Frontal cortex (tissue), 4 donors: ENCODE measurements around the gene EXOC7. TPM values are rescaled to one million over a fixed set of nuclear protein-coding genes. Genes with fewer than 3 reads are reported as not detected.
A peak's percentile ranks its signal among the peaks of the same experiment; 100 is the strongest.

Experiments used
- DNase-seq, 2 donors: peaks; one replicate each; pipeline ENCODE4 v3.0.0; 2012; ENCODE audit warnings: low spot score in 2 of 2
- FAIRE-seq: peaks from 2 replicates; lab custom pipeline; 2012; peaks lifted over from hg19 to GRCh38; lab: Jason Lieb, UNC
- total RNA-seq: library from RNA; depleted of rRNA; stranded (reverse); fragments of >200 nt; gene quantifications from one replicate; pipeline ENCODE4 v1.2.3, GENCODE V29; 2014
- donor health status: control.
- donor health status: control.
- donor health status: control.

The EXOC7 gene
- total RNA-seq, 1 donor from 2014 or later: 112 TPM

DNA sequence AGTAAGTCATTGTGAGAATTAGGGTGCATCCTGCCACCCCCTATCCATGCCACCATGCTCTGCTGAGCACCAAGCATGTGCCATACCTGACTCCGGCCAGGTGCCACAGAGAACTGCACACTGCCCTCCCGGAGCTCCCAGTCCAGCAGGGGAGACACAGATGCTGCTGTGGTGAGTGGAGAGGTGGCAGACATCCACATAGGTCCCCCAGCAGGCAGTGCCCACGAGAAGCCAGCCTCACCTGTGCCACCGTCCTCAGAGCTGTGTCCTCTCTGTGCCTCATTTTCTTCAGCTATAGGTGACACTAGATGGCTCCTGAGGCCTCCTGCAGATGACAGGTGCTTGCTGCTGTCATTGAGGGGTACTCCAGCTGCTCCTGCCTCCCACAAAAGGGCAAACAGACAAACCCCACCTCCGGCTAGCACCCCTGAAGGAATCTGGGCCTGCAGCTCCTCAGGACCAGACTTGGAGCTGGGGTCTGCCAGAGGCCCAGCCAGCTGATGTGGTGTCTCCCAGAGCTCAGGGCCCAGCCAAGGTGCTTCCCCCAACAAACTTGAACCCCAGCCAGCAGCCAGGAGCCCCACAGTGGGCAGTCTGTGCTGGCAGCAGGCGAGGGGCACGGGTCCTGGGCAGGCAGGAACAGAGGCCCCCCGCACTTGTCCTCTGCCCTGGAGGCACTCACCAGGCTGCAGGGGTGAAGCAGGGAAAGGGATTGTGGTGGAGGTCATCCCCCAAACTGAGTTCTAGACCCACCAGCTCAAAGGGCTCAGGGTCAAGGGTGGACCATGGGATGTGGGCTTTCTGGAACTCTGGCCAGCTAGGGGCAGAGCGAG lies 20.4 kb upstream of the EXOC7 start:
- DNase-seq (no peak), FAIRE-seq (no peak)

DNA sequence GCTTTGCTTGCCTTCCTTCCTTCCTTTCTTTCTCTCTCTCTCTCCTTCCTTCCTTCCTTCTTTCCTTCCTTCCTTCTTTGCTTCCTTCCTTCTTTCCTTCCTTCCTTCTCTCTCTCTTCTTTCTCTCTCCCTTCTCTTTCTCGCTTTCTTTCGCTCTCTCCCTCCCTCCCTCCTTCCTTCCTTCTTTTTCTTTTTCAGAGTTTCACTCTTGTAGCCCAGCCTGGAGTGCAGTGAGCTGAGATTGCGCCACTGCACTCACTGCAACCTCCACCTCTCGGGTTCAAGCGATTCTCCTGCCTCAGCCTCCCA lies 19.6 kb upstream of the EXOC7 start:
- no peak for FAIRE-seq

DNA sequence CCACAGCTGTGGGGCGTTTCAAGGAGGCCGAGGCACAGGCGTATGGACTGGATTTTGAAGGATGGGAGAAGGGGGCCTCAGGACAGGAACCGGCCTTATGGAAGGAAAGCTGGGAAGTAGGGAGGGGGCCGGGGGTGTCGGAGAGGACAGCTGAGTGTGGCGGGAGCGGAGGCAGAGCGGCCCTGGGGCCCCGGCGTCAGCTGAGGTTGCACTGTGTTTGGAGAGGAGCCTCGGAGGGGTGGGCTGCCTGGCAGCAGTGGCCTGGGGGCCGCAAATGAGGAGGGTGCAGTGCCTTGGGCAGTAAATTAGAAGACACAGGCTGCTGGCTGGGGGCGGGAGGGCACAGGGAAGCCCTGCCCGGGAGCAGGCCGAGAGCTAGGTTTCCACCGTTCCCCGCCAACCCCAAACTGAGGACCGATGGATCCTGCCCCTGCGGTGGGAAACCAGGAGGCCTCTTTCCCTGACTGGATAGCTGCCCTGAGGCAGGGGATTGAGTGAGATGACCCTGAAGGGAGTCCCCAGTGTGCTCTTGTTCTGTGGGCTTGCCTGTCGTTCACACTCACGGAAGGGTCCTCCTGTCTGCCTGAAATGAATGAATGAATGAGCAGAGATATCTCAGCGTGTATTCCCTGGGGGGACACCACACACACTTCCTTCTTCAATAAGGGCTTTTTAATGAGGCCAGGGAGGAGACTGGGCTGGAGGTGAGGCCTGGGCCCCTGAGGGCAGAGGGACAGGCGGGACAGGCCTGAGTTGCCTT lies 19.0 kb upstream of the EXOC7 start:
- FAIRE-seq: no peak

More for the DNA sequence above, 19.6 kb upstream of the EXOC7 start:
- no peak for DNase-seq

DNA sequence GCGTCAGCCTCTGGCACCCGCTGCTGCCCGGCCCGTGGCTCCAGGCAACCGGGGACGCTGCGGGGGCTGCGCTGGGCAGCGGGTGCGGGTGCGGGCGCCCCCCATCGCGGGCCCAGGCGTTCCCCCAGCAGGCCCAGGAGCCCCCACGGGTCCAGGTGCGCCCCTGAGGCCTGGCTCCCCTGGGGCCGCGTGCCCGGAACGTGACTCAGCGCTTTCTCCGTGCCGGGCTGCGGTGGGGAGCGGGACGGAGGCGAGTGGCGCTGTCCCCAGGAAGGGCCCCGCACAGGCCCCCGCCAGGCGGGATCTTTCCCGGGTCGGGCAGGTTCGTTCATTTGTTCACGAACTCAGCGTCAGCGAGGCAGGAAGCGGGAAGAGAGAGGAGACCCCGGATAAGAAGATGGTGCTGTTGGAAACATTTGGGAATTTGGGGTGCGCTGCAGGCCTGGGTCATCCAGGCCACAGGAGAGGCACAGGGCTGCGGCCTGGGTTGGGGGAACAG lies 18.4 kb upstream of the EXOC7 start:
- DNase-seq: peak; percentile 66 to 74
- FAIRE-seq: no peak

More for the DNA sequence above, 19.0 kb upstream of the EXOC7 start:
- peak; percentile 11 to 33 for DNase-seq

DNA sequence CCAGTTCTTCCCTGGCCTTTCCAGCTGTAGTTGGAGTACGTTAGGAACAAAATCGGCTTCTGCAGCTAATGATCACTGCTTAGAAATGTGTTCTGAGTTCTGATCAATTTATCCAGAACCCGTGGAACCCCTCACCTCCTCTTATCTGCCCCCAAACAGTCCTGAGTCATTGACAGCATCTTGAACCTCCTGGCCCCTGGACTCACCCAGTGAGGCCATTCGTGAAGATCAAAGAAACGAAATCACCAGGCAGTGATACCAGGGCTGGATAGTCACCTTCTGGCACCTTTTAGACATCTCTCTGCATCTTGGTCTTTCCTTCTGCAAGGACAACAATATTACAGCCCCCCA lies 17.0 kb upstream of the EXOC7 start:
- DNase-seq (no peak), FAIRE-seq (no peak)

DNA sequence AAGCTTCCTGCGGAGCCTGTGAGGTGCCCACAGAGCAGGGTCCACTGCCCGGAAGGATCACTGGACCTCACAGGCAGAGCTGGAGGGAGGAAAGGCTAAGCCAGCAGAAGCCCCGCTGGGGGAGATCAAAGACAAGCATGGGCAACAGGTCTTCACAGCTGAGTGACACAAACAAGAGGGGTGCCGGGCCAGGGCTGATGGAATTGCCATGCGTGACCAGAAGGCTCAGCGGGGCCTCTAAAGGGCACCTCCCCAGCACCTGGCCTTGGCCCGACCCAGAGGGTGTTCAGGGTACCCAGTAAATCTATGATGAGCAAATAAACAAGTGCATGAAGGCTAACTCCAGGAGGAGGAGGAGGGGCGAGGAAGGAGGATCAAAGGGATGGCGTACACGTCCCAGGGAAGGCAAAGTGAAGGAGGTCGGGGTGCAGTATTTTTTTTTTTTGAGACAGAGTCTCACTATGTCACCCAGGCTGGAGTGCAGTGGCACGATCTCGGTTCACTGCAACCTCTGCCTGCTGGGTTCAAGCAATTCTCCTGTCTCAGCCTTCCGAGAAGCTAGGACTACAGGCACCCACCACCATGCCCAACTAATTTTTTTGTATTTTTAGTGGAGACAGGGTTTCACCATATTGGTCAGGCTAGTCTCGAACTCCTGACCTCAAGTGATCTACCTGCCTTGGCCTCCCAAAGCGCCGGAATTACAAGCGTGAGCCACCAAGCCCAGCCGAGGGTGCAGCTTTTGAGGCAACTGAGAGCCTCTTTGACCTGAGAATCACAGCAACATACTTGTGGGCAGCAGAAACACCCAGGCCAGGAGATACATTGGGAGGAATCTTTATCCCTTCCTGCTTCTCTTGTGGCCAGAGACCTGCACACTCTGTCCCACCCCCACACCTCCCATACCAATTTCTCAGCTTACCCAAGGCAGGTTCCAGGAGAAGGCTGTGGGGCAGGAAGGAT lies 16.1 kb upstream of the EXOC7 start:
- FAIRE-seq (no peak), DNase-seq (no peak)

DNA sequence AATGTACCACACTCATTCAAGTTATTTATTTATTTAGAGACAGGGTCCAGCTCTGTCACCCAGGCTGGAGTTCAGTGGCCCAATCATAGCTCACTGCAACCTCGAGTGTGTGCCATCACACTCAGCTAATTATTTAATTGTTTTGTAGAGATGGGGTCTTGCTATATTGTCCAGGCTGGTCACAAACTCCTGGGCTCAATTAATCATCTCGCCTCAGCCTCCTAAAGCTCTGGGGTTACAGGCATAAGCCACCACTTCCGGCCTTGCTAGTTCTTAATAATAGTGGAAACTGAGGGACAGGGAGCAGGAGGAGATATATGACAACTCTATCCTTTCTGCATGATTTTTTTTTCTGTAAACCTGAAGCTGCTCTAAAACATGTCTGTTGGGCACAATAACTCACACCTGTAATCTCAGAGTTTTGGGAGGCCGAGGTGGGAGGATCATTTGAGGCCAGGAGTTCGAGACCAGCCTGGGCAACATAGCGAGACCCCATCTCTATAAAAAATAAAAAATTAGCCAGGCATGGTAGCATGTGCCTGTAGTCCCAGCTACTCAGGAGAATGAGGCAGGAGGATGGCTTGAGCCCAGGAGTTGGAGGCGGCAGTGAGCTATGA lies 11.7 kb upstream of the EXOC7 start:
- DNase-seq: no peak
- no peak for FAIRE-seq

DNA sequence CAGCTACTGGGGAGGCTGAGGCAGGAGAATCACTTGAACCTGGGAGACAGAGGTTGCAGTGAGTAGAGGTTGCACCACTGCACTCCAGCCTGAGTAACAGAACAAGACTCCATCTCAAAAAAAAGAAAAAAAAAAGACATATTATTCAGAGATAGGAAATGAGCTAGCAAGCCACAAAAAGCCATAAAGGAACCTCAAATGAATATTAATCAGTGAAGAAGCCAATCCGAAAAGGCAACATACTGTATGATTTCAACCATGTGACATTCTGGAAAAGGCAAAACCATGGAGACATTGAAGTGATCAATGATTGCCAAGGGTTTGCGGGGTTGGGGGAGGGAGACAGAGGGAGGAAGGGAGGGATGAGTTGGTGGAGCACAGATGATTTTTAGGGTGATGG lies 8.4 kb upstream of the EXOC7 start:
- DNase-seq (no peak), FAIRE-seq (no peak)

DNA sequence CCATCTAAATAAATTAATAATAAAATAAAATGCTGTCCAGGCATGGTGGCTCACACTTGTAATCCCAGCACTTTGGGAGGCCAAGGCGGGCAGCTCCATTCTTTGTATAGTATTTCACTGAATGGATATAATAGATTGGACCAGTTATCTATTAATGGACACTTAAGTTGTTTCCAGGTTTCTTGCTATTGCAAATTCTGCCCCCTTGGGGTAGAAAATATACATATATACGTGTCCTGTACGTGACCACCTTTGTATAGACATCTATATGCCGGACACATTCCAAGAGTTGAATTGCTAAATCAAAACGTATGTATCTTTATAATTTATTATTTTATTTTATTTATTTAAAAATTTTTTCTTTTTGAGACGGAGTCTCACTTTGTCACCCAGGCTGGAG lies 3.9 kb upstream of the EXOC7 start:
- no peak for FAIRE-seq

DNA sequence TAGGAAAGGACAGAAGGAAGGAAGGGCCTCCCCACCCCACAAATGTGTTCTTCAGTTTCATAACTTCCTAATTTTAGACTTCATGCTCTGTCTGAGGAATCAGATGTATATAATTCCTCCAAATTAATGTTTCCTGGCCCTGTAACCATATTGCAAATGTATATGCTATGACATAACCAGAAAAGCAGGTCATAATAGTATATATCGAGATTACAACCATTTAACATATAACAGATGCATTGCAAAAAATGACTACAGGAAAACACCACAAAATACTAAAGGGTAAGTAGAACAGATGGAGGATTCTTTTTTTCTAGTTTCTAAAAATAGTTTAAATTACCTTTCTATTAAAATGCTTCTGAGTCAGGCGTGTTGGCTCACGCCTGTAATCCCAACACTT lies 3.1 kb upstream of the EXOC7 start:
- FAIRE-seq (no peak), DNase-seq (no peak)

More for the DNA sequence above, 3.9 kb upstream of the EXOC7 start:
- DNase-seq: no peak

DNA sequence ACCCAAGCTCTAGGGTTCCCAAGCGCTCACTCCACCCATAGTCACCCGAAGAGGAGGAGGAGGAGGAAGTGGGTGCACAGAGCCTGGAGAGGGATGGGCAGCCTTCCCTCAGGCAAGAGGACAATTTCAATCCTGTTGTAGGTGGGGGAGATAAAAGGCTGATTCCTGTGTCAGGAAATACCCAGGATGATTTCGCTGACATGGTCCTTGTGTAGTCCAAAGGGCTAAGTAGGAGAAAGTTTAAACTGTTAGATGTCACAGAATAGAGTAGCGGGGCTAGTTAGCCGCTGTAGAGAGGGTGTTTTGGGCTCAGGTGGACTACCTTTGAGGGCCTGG lies 1.3 kb upstream of the EXOC7 start:
- DNase-seq (no peak), FAIRE-seq (no peak)

DNA sequence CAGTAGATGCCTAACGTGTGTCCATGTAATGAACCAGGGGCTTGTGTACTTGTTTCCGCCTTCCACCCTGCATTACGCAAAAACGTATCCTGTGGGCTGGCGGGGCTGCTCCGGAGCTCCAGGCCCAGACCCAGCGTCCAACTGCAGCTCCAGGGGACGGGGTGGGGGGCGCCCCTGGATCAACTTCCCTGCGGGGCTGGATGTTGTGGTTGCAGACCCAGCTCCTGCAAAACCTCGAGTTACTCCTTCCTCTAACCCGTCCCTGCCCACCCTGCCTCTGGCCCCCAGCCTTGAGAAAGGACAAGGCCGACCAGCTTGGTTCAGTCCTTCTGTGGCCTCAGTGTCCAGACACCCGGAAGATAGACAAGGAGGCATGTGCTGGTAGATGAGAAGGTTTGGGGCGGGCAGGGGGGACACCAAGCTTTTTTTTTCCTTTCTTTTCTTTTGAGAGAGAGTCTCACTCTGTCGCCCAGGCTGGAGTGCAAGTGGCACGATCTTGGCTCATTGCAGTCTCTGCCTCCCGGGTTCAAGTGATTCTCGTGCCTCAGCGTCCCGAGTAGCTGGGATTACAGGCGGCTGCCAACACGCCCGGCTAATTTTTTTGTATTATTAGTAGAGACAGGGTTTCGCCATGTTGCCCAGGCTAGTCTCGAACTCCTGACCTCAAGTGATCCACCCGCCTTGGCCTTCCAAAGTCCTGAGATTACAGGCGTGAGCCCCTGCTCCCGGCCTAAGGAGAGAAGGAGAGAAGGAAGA lies 731 bp upstream of the EXOC7 start:
- DNase-seq (no peak), FAIRE-seq (no peak)

DNA sequence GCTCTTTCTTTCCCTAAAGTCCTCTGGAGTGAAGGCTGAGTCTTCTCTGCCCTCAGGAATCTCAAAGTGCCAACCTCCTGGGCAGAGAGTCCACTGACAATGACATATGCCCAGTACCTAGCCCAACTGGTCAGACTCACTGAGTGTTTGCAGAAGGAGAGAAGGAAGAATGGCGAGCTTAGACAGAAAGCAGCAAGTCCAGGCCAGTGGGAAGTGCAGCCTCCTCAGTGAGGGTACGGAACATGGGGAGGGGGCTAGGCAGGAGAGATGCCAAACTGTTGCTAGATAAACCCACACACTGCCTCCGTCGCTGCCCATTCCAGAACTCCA lies 678 bp downstream of the EXOC7 start:
- no peak for FAIRE-seq
- DNase-seq: no peak

DNA sequence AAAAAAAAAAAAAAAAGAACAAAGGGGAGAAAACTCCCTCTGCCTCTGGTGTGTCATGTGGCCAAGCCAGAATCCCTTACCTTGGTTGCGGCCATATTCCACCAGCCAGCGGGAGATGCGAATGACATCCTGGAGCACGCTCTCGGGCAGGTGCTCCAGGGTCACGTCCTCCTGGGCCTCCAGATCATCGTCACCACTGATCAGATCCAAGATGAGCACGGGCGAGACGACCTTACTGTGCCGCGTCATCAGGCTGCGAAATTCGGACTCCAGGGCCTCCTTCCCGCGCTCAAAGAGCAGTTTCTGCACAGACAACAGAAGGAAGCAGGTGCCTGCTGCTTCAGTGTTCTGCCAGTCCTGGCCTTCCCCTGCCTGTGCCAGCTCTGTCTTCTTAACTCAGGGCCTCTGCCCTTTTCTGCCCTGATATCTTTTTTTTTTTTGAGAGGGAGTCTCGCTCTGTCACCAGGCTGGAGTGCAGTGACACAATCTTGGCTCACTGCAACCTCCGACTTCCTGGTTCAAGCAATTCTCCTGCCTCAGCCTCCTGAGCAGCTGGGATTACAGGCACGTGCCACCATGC lies 5.8 kb downstream of the EXOC7 start:
- FAIRE-seq (no peak), DNase-seq (no peak)

DNA sequence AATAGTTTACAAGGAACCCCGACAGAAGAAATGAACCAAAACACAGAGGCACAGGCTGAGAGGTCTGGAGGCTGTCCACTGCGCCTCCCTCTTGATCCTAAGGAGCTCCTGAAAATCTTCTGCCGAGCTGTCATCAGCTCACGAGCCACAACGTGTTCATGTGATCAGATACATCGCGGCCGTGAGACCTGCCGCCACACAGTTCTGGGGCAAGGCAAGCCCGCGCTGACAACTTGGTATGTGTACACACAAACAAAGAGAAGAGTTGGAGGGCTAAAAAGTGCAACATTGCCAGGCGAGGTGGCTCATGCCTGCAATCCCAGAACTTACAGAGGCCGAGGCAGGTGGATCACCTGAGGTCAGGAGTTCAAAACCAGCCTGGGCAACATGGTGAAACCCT lies 7.6 kb downstream of the EXOC7 start:
- FAIRE-seq: no peak

DNA sequence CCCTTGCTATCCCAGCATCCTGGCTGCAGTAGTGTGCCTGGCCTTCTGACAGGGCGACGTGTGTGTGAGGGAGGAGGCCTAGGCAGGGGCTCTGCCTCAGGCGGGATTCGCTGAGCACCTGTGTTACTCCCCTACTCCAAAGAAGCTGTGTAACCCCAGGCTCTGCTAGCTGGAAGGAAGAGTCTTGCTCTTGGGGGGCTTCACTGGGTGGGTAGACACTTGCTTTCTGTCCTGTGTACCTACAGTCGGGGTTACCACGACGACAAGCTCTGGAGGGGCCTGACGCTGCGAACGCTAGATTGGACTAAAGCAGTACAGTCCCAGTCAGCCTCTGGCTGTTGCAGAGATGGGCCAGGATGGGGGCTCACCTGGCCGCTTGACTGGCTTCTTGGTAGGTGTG lies 9.5 kb downstream of the EXOC7 start:
- FAIRE-seq (no peak), DNase-seq (no peak)

More for the DNA sequence above, 7.6 kb downstream of the EXOC7 start:
- no peak for DNase-seq

DNA sequence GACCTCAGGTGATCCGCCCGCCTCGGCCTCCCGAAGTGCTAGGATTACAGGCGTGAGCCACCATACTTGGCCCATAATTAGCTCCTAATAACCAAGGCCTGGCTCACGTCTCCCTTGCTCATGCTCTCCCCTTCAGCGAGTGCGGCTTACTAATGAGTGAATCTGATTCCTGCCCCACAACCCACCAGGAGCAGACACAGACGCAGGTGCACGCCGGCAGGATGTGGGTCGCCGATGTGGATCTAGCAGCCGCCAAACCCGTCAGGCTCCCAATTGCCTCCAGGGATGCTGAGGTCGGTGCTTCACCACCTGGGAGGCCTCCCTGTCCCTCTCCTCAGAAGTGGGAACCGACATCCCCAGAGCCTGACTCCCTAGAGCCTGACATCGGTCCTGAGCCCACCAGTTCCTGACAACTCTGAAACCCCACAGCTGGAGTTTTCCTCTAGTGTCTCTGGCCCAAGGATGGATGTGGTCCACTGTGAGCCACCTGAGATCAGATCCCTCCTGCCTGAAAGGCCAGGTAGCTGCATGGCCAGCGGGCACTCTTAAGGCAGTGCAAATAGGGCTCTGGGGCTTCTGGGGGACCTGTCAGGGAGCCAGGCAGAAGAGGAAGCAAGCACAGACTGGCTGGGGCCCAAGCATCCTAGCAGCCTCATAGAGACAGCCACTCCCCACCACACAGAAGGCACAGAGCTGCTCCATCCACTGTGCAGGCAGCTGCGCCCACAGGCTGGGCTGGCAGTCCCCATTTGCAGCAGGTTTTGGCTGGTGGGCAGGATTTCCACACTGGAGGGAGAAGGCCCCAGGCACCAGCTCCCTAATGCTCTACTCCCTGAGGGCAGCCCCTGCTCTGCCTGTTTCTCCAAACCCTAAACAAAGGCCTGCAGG lies 10.8 kb downstream of the EXOC7 start:
- FAIRE-seq: no peak
- no peak for DNase-seq
